Epithelial cell of proximal tubule (primary cell): ENCODE data around the gene TIMM10B. TPM values are rescaled to one million over a fixed set of nuclear protein-coding genes. Genes with fewer than 3 reads are reported as not detected.
A peak's percentile ranks its signal among the peaks of the same experiment; 100 is the strongest.

Experiments used
- DNase-seq: peaks from one replicate; pipeline ENCODE4 v3.0.0-alpha.2; 2011; ENCODE audit warnings: low read depth
- H3K4me3 ChIP-seq: 2 replicates; pipeline ENCODE4 v1.5.1; 2011; ENCODE audit warnings: low read depth, mild to moderate bottlenecking, low read length
- CTCF ChIP-seq: conservative IDR thresholded peaks from 2 replicates; pipeline ENCODE4 v1.5.1; 2012; ENCODE audit warnings: low read depth, mild to moderate bottlenecking, low read length
- total RNA-seq: library from RNA; depleted of rRNA; stranded (reverse); fragments of >200 nt; gene quantifications from 2 replicates; pipeline ENCODE4 v1.2.3, GENCODE V29; 2015

The TIMM10B gene
- total RNA-seq, 1 donor from 2014 or later = 27.0 TPM

- DNase-seq = no peak
- no peak within 1 kb of the TSS for H3K4me3 ChIP-seq
- no peak for TF ChIP-seq CTCF
These were observed 40.4 kb upstream of the TIMM10B start, which contains the start of gene HPX for GRCh38 chr11:6440906-6441358. TSS of gene HPX (minus strand) at chr11:6440987. CDS start at chr11:6440963, 24 bp downstream.

- TF ChIP-seq CTCF = no peak
- H3K4me3 ChIP-seq = no peak overlapping the region
- no peak for DNase-seq
These were observed 38.9 kb upstream of the TIMM10B start for GRCh38 chr11:6442441-6442840.

- no peak overlapping the region for H3K4me3 ChIP-seq
- TF ChIP-seq CTCF = peak; percentile 90
- no peak for DNase-seq
These were observed 37.9 kb upstream of the TIMM10B start for GRCh38 chr11:6443269-6444003.

- no peak overlapping the region for H3K4me3 ChIP-seq
- no peak for DNase-seq
- no peak for TF ChIP-seq CTCF
These were observed 32.7 kb upstream of the TIMM10B start for GRCh38 chr11:6448574-6448973.

GRCh38 chr11:6452219-6452618 lies 29.1 kb upstream of the TIMM10B start:
- no peak overlapping the region for H3K4me3 ChIP-seq
- TF ChIP-seq CTCF = no peak
- DNase-seq = no peak

- H3K4me3 ChIP-seq = no peak overlapping the region
- no peak for DNase-seq
- no peak for TF ChIP-seq CTCF
These were observed 28.1 kb upstream of the TIMM10B start for GRCh38 chr11:6453152-6453551.

GRCh38 chr11:6455070-6455469 lies 26.2 kb upstream of the TIMM10B start:
- no peak for DNase-seq
- no peak for TF ChIP-seq CTCF
- no peak overlapping the region for H3K4me3 ChIP-seq
